Adrenal gland (tissue), 5 donors: Measurements from ENCODE around the gene MRGPRD.

Experiments
- POLR2A ChIP-seq, 2 donors: fragments of 450-650 bp; IDR thresholded peaks; one replicate each; pipeline ENCODE4 v1.6.1; 2017; ENCODE audit warnings: antibody characterized with exemption in 2 of 2, mild to moderate bottlenecking in 2 of 2, moderate library complexity in 1 of 2
- TF ChIP-seq, protein P1 (sequence below), 6 experiments: fragments of 450-650 bp in 4 of 6; fragments of 200-600 bp in 2 of 6; sonication (generic) in 1 of 6; IDR thresholded peaks; 1 replicate in 5 of 6; 2 replicates in 1 of 6; pipeline versions ENCODE4 v1.5.1 to v1.8.0; 2016 to 2021; ENCODE audit warnings: antibody characterized with exemption in 6 of 6, mild to moderate bottlenecking in 2 of 6, moderate library complexity in 1 of 6
- donor health status: DM: no; HTN: no; CAD: no.

DNA sequence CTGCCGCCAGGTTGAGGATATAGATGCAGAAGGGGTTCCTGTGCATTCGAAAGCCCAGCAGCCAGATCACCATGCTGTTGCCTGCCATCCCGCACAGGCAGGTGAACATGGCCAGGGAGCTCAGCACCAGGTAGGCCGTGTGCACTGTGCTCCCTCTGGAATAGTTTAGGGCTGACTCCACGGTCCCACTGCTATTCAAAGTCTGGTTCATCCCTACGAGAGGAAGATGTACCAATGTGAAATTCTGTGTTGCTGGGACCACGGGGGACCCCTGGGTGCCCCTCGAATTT is at the start of gene MRGPRD:
- TF ChIP-seq, protein P1, sequence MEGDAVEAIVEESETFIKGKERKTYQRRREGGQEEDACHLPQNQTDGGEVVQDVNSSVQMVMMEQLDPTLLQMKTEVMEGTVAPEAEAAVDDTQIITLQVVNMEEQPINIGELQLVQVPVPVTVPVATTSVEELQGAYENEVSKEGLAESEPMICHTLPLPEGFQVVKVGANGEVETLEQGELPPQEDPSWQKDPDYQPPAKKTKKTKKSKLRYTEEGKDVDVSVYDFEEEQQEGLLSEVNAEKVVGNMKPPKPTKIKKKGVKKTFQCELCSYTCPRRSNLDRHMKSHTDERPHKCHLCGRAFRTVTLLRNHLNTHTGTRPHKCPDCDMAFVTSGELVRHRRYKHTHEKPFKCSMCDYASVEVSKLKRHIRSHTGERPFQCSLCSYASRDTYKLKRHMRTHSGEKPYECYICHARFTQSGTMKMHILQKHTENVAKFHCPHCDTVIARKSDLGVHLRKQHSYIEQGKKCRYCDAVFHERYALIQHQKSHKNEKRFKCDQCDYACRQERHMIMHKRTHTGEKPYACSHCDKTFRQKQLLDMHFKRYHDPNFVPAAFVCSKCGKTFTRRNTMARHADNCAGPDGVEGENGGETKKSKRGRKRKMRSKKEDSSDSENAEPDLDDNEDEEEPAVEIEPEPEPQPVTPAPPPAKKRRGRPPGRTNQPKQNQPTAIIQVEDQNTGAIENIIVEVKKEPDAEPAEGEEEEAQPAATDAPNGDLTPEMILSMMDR (IDR thresholded peaks at IDR 0.05) = no peak
- TF ChIP-seq POLR2A (IDR thresholded peaks at IDR 0.05) = no peak
